Hematopoietic multipotent progenitor cell treated with erythropoietin and hydrocortisone succinate and interleukin-3 and kit ligand, for 6 days (in vitro differentiated cells): ENCODE measurements around the gene GPR15LG.

Source experiments
- DNase-seq: peaks from one replicate; pipeline ENCODE4 v3.0.0-alpha.2; 2015

GPR15LG gene

GRCh38 chr10:84217746-84218145 is 44.1 kb downstream of the GPR15LG start:
- no peak for DNase-seq

- no peak for DNase-seq
These were observed 48.3 kb downstream of the GPR15LG start for GRCh38 chr10:84221916-84222315.

GRCh38 chr10:84224411-84225028 is 50.9 kb downstream of the GPR15LG start:
- DNase-seq = peak; percentile 43

- no peak for DNase-seq
These were observed 52.0 kb downstream of the GPR15LG start, which contains the start of gene LRIT2 for GRCh38 chr10:84225427-84226173. LRIT2 (minus strand) TSS chr10:84225544; CDS start chr10:84225520, 24 bp downstream.

GRCh38 chr10:84226616-84227015 is 53.0 kb downstream of the GPR15LG start:
- DNase-seq = no peak

DNA sequence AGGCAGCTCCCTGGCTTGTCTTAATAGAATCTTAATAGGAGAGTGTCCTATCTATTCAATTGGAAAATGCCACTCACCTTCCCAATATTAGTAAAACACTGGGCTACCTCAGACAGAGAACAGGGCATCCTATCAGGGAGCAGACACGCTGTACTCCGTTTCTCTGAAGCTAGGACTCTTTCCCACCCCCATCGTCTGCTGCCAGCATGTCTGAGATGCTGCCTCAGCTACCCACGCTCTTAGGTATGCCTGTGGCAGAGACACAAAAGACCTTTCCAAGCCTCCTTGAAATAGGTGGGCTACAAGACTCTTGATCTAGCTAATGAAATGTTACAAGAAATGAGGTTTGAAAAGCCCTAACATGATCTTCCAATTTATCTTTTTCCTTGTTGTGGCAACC is 54.2 kb downstream of the GPR15LG start:
- DNase-seq = no peak

DNA sequence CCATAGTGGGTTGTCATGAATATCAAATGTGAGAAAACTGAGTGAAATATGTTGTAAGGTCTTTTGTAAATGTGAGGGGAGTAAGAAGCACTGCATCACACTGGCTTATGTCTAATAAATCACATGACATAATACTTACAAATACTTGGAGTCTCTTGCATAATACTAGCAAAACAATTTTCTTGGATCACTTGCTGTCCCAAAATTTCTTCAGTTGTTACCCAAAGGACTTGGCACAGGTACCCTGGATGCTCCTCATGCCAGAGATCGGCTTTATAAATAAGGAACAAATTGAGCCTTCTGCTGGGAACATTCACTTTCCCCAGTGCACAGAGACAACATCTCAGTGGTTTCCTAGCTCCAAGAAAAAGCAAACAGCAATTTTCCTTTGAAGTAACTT is 56.8 kb downstream of the GPR15LG start:
- DNase-seq = no peak

DNA sequence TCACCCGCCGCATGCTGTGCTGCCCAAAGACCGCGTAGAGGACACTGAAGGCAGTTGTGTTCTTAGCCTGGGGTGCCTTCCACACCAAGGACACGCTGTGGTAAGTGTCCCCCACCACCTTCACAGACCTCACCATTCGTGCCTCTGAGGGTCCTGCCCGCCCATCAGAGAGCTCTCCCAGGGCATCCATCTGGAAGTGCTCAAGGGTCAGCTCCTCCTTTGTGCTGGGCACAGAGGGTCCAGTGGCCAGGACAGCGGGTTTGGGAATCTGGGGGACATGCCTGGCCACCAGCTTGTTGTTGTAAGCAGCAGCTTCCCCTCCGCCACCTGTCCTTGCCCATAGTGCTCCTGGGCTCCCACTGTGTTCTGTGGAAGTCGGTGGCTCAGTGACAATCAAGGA is 58.8 kb downstream of the GPR15LG start:
- no peak for DNase-seq

- no peak for DNase-seq
These were observed 60.3 kb downstream of the GPR15LG start for GRCh38 chr10:84233940-84234339.

DNA sequence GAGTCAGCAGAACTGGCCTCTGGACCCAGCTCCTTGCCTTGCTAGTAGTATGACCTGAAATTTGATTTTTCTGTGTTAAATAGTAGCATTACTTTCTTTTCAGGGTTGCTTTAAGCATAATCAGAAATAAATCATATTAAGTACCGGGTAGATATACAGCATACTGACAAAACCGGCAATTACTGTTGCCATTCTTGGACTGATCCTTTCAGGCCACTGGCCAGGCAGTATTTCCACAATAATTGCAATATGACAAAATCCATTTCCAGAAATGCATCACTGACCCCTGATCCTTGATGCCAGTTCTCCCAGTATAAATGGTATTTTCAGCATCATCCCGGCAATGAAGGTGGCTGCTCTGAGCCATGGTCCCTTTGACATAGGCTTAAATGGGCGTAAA is 60.9 kb downstream of the GPR15LG start:
- no peak for DNase-seq
